NCI-H69 (cell line): ENCODE data around the gene AATK.

ENCODE experiments used
- DNase-seq: peaks from one replicate; lab custom pipeline; 2025; lab: John Stamatoyannopoulos, UW

Gene AATK

GRCh38 chr17:81114351-81115093 lies 51.5 kb downstream of the AATK start:
- no peak for DNase-seq

- no peak for DNase-seq
These were observed 52.8 kb downstream of the AATK start for GRCh38 chr17:81113158-81113724.

GRCh38 chr17:81112450-81112849 lies 53.6 kb downstream of the AATK start:
- no peak for DNase-seq

- no peak for DNase-seq
These were observed 55.0 kb downstream of the AATK start for GRCh38 chr17:81111066-81111465.

GRCh38 chr17:81110488-81111040 lies 55.5 kb downstream of the AATK start:
- no peak for DNase-seq

GRCh38 chr17:81109957-81110356 lies 56.1 kb downstream of the AATK start:
- DNase-seq, result no peak

- DNase-seq, result no peak
These were observed 57.8 kb downstream of the AATK start for GRCh38 chr17:81108220-81108619.

- DNase-seq, result no peak
These were observed 59.3 kb downstream of the AATK start for GRCh38 chr17:81106716-81107115.

- no peak for DNase-seq
These were observed 62.6 kb downstream of the AATK start for GRCh38 chr17:81103379-81103778.

GRCh38 chr17:81102869-81103268 lies 63.2 kb downstream of the AATK start:
- no peak for DNase-seq

- DNase-seq, result no peak
These were observed 63.7 kb downstream of the AATK start for GRCh38 chr17:81102352-81102751.

- peak; percentile 87 for DNase-seq
These were observed 64.3 kb downstream of the AATK start for GRCh38 chr17:81101614-81102306.

GRCh38 chr17:81100668-81101067 lies 65.4 kb downstream of the AATK start:
- DNase-seq, result no peak

- DNase-seq, result no peak
These were observed 66.1 kb downstream of the AATK start for GRCh38 chr17:81099888-81100287.

- no peak for DNase-seq
These were observed 68.1 kb downstream of the AATK start for GRCh38 chr17:81097943-81098308.

- DNase-seq, result no peak
These were observed 68.7 kb downstream of the AATK start for GRCh38 chr17:81097134-81097942.

GRCh38 chr17:81096741-81097133 lies 69.3 kb downstream of the AATK start:
- no peak for DNase-seq

- DNase-seq, result peak; percentile 55
These were observed 70.6 kb downstream of the AATK start for GRCh38 chr17:81095383-81095762.

- peak; percentile 97 for DNase-seq
These were observed 71.3 kb downstream of the AATK start for GRCh38 chr17:81094509-81095382.

GRCh38 chr17:81093619-81094508 lies 72.2 kb downstream of the AATK start:
- DNase-seq, result peak; percentile 85
